ENCODE measurements around the gene SPATS2L.
"Not testable (repeated sequence)": the region's sequence is repeated elsewhere in the genome, so short reads cannot be mapped to it uniquely, and the experiment has no call there.

Gene SPATS2L

GRCh38 chr2:200342654-200343053 is 36.2 kb downstream of the SPATS2L start:
- H3K9me3 ChIP-seq (ENCODE audit: control insufficient read depth, insufficient read depth, low read length), result no peaks in the 10 kb centered on the region
- H3K36me3 ChIP-seq (ENCODE audit: control insufficient read depth, insufficient read depth, low read length), result no peaks in the 10 kb centered on the region
- H3K4me3 ChIP-seq (ENCODE audit: low read depth, low read length), result no peak overlapping the region
- H3K27me3 ChIP-seq (ENCODE audit: control insufficient read depth, insufficient read depth, low read length), result no peaks in the 10 kb centered on the region
- H3K9ac ChIP-seq (ENCODE audit: low read depth, low read length), result no peak overlapping the region
- no peaks in the 10 kb centered on the region for H3K4me1 ChIP-seq (ENCODE audit: control insufficient read depth, insufficient read depth, low read length)

DNA sequence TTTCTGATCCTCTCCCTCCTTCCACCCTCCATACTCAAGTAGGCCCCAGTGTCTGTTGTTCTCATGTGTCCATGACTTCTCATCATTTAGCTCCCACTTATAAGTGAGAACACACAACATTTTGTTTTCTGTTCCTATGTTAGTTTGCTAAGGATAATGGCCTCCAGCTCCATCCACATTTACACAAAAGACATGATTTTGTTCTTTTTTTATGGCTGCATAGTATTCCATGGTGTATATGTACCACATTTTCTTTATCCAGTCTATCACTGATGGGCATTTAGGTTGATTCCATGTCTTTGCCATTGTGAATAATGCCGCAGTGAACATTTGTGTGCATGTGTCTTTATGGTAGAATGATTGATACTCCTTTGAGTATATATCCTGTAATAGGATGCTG is 37.7 kb downstream of the SPATS2L start:
- H3K9ac ChIP-seq (ENCODE audit: low read depth, low read length); H3K27me3 ChIP-seq (ENCODE audit: control insufficient read depth, insufficient read depth, low read length); H3K9me3 ChIP-seq (ENCODE audit: control insufficient read depth, insufficient read depth, low read length); H3K4me3 ChIP-seq (ENCODE audit: low read depth, low read length); H3K36me3 ChIP-seq (ENCODE audit: control insufficient read depth, insufficient read depth, low read length); H3K4me1 ChIP-seq (ENCODE audit: control insufficient read depth, insufficient read depth, low read length): not testable (repeated sequence)

DNA sequence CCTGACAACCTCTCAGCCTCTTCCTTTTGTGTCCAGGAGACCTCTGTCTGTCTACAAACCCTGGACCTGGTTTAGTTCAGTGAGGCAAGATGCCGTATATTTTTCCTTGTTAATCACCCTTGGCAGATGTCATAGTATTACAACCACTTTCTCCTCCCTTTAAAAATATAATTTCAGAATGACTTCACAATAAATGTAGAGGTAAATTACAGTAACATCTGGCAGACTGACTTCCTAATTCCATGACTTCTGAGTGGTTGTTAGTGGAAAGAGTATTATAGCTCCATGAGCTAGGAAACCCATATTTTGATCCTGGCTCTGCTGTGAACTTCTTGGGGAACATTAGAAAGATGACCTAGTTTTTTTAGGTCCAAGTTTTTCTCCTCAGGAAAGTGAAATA is 39.5 kb downstream of the SPATS2L start:
- H3K36me3 ChIP-seq (ENCODE audit: control insufficient read depth, insufficient read depth, low read length), result no peaks in the 10 kb centered on the region
- no peaks in the 10 kb centered on the region for H3K4me1 ChIP-seq (ENCODE audit: control insufficient read depth, insufficient read depth, low read length)
- H3K4me3 ChIP-seq (ENCODE audit: low read depth, low read length), result no peak overlapping the region
- H3K27me3 ChIP-seq (ENCODE audit: control insufficient read depth, insufficient read depth, low read length), result no peaks in the 10 kb centered on the region
- no peaks in the 10 kb centered on the region for H3K9me3 ChIP-seq (ENCODE audit: control insufficient read depth, insufficient read depth, low read length)
- no peak overlapping the region for H3K9ac ChIP-seq (ENCODE audit: low read depth, low read length)

DNA sequence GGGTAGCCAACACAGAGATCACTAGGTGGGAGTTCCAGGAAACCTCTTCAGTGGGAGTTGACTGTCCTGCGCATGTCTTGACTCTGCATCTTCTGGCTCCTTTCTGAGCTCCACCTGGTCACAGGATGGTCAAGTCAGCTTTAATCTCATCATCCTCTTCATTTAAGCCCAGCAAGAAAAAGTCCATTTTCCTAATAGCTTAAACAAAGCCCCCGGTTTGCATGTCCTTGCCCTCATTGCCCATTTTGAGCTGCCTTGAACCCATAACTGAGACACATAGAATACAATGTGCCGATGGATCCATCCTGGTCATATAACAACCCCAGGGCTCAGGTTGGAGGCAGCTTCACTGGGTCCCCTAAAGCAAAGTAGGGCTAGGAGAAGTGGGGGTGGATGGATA is 40.8 kb downstream of the SPATS2L start:
- no peaks in the 10 kb centered on the region for H3K36me3 ChIP-seq (ENCODE audit: control insufficient read depth, insufficient read depth, low read length)
- H3K9ac ChIP-seq (ENCODE audit: low read depth, low read length), result no peak overlapping the region
- H3K27me3 ChIP-seq (ENCODE audit: control insufficient read depth, insufficient read depth, low read length), result no peaks in the 10 kb centered on the region
- no peak overlapping the region for H3K4me3 ChIP-seq (ENCODE audit: low read depth, low read length)
- peaks cover 8% of the 10 kb centered on the region for H3K4me1 ChIP-seq (ENCODE audit: control insufficient read depth, insufficient read depth, low read length)
- H3K9me3 ChIP-seq (ENCODE audit: control insufficient read depth, insufficient read depth, low read length), result no peaks in the 10 kb centered on the region

- Histone ChIP-seq H3K9me3 (ENCODE audit: control insufficient read depth, insufficient read depth, low read length) (no peaks in the 10 kb centered on the region), H3K9ac (ENCODE audit: low read depth, low read length) (no peak overlapping the region)
These were observed 42.5 kb downstream of the SPATS2L start for GRCh38 chr2:200348897-200349563.

GRCh38 chr2:200349868-200350267 is 43.4 kb downstream of the SPATS2L start:
- Histone ChIP-seq H3K36me3 (ENCODE audit: control insufficient read depth, insufficient read depth, low read length) (no peaks in the 10 kb centered on the region), H3K27me3 (ENCODE audit: control insufficient read depth, insufficient read depth, low read length) (no peaks in the 10 kb centered on the region)

More at GRCh38 chr2:200348897-200349563, 42.5 kb downstream of the SPATS2L start:
- Histone ChIP-seq H3K4me1 (ENCODE audit: control insufficient read depth, insufficient read depth, low read length) (peaks cover 15% of the 10 kb centered on the region), H3K36me3 (ENCODE audit: control insufficient read depth, insufficient read depth, low read length) (no peaks in the 10 kb centered on the region), H3K4me3 (ENCODE audit: low read depth, low read length) (no peak overlapping the region), H3K27me3 (ENCODE audit: control insufficient read depth, insufficient read depth, low read length) (no peaks in the 10 kb centered on the region)

DNA sequence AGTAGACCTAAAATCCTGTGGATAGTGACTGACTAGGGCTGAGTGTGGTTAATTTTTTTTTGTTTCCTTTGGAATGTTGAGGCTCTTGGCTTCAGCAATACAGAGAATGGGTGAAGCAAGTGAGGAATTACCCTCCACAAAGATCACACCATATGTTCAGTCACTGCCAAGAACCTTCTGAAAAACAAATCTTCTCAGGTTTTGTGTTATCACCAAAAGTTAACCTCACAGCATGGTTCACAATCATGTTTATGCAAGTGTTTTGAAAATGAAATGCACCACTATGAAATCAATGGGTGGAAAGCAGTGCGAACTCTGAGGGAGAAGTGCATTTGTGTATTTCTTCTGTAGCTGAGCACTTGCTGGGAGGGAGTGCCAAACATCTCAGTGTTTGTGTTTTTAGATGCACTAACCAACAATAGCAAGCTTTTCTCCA is 44.4 kb downstream of the SPATS2L start:
- Histone ChIP-seq H3K36me3 (ENCODE audit: control insufficient read depth, insufficient read depth, low read length) (no peaks in the 10 kb centered on the region), H3K4me3 (ENCODE audit: low read depth, low read length) (no peak overlapping the region), H3K27me3 (ENCODE audit: control insufficient read depth, insufficient read depth, low read length) (no peaks in the 10 kb centered on the region), H3K4me1 (ENCODE audit: control insufficient read depth, insufficient read depth, low read length) (peaks cover 22% of the 10 kb centered on the region), H3K9ac (ENCODE audit: low read depth, low read length) (no peak overlapping the region), H3K9me3 (ENCODE audit: control insufficient read depth, insufficient read depth, low read length) (no peaks in the 10 kb centered on the region)

More at GRCh38 chr2:200349868-200350267, 43.4 kb downstream of the SPATS2L start:
- Histone ChIP-seq H3K9ac (ENCODE audit: low read depth, low read length) (no peak overlapping the region), H3K4me1 (ENCODE audit: control insufficient read depth, insufficient read depth, low read length) (peaks cover 18% of the 10 kb centered on the region), H3K9me3 (ENCODE audit: control insufficient read depth, insufficient read depth, low read length) (no peaks in the 10 kb centered on the region), H3K4me3 (ENCODE audit: low read depth, low read length) (no peak overlapping the region)

GRCh38 chr2:200351815-200352214 is 45.3 kb downstream of the SPATS2L start:
- Histone ChIP-seq H3K4me3 (ENCODE audit: low read depth, low read length) (no peak overlapping the region), H3K36me3 (ENCODE audit: control insufficient read depth, insufficient read depth, low read length) (no peaks in the 10 kb centered on the region), H3K9me3 (ENCODE audit: control insufficient read depth, insufficient read depth, low read length) (no peaks in the 10 kb centered on the region), H3K27me3 (ENCODE audit: control insufficient read depth, insufficient read depth, low read length) (no peaks in the 10 kb centered on the region), H3K9ac (ENCODE audit: low read depth, low read length) (no peak overlapping the region), H3K4me1 (ENCODE audit: control insufficient read depth, insufficient read depth, low read length) (peaks cover 23% of the 10 kb centered on the region)

DNA sequence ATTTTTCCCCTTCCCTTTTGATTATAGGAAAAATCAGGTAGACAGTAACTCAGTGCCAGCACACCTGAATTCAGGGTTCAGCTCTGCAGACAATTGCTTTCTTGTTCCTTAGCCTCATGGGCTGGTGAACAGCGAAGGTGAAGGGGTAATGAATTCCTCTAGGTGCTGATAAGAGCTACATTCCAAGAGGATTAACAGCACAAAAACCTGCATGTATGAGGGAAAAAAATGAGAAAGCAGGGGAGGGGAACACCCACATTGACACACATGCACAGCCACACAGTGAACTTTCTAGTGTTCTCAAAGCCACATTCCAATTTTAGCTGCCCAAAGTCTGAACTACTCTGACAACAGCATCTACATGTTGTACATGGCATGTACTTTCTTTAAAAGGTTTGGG is 46.1 kb downstream of the SPATS2L start:
- Histone ChIP-seq H3K9ac (ENCODE audit: low read depth, low read length) (no peak overlapping the region), H3K36me3 (ENCODE audit: control insufficient read depth, insufficient read depth, low read length) (no peaks in the 10 kb centered on the region), H3K27me3 (ENCODE audit: control insufficient read depth, insufficient read depth, low read length) (no peaks in the 10 kb centered on the region), H3K4me3 (ENCODE audit: low read depth, low read length) (no peak overlapping the region), H3K9me3 (ENCODE audit: control insufficient read depth, insufficient read depth, low read length) (no peaks in the 10 kb centered on the region), H3K4me1 (ENCODE audit: control insufficient read depth, insufficient read depth, low read length) (peaks cover 29% of the 10 kb centered on the region)

GRCh38 chr2:200353120-200353519 is 46.6 kb downstream of the SPATS2L start:
- Histone ChIP-seq H3K9ac (ENCODE audit: low read depth, low read length) (no peak overlapping the region), H3K9me3 (ENCODE audit: control insufficient read depth, insufficient read depth, low read length) (no peaks in the 10 kb centered on the region), H3K36me3 (ENCODE audit: control insufficient read depth, insufficient read depth, low read length) (no peaks in the 10 kb centered on the region), H3K27me3 (ENCODE audit: control insufficient read depth, insufficient read depth, low read length) (no peaks in the 10 kb centered on the region), H3K4me3 (ENCODE audit: low read depth, low read length) (no peak overlapping the region), H3K4me1 (ENCODE audit: control insufficient read depth, insufficient read depth, low read length) (peaks cover 29% of the 10 kb centered on the region)

DNA sequence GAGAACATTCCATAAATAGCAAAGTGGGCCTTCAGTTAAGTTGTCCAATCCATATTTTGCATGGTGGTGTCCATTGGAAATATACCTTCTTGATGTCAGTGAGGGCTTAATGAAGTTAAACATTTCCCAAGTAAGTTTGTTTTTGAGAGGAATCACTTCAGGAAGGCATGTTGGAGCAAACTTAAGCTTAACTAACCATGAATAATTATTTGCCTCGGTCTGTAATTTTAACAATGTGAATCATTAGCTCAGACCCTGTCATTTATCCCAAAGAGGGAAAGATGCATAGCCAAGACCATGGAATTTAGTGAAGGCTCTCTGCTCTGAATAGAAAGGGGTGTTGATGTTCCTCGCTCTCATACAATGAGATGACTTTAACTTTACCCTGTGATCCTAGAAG is 47.4 kb downstream of the SPATS2L start:
- Histone ChIP-seq H3K9ac (ENCODE audit: low read depth, low read length) (no peak overlapping the region), H3K9me3 (ENCODE audit: control insufficient read depth, insufficient read depth, low read length) (no peaks in the 10 kb centered on the region), H3K27me3 (ENCODE audit: control insufficient read depth, insufficient read depth, low read length) (no peaks in the 10 kb centered on the region), H3K4me3 (ENCODE audit: low read depth, low read length) (no peak overlapping the region), H3K36me3 (ENCODE audit: control insufficient read depth, insufficient read depth, low read length) (no peaks in the 10 kb centered on the region), H3K4me1 (ENCODE audit: control insufficient read depth, insufficient read depth, low read length) (peaks cover 29% of the 10 kb centered on the region)

- Histone ChIP-seq H3K9me3 (ENCODE audit: control insufficient read depth, insufficient read depth, low read length) (no peaks in the 10 kb centered on the region), H3K4me1 (ENCODE audit: control insufficient read depth, insufficient read depth, low read length) (peaks cover 32% of the 10 kb centered on the region), H3K9ac (ENCODE audit: low read depth, low read length) (no peak overlapping the region), H3K36me3 (ENCODE audit: control insufficient read depth, insufficient read depth, low read length) (no peaks in the 10 kb centered on the region), H3K27me3 (ENCODE audit: control insufficient read depth, insufficient read depth, low read length) (no peaks in the 10 kb centered on the region), H3K4me3 (ENCODE audit: low read depth, low read length) (no peak overlapping the region)
These were observed 48.6 kb downstream of the SPATS2L start for GRCh38 chr2:200354833-200355751.
